GM13976 (cell line): ENCODE data around the gene C21orf91.

Experiments used
- DNase-seq: peaks from one replicate; pipeline ENCODE4 v3.0.0; 2012; ENCODE audit warnings: low spot score
- in situ Hi-C: fragments of 300-500 bp; cut with MboI; formaldehyde crosslinking; loops from one replicate; pipeline ENCODE4 v1.12.0; 2022; ENCODE audit warnings: low sequenced_read_pairs, mixed read lengths, inconsistent platforms; ENCODE audit not compliant: unreplicated experiment
- TF ChIP-seq, protein P1 (sequence below): IDR thresholded peaks from 2 replicates; pipeline ENCODE4 v1.5.1; 2012; ENCODE audit warnings: borderline replicate concordance, mild to moderate bottlenecking; ENCODE audit not compliant: insufficient read depth; ENCODE audit errors: extremely low read depth, missing control alignments, control extremely low read depth

Gene C21orf91

DNA sequence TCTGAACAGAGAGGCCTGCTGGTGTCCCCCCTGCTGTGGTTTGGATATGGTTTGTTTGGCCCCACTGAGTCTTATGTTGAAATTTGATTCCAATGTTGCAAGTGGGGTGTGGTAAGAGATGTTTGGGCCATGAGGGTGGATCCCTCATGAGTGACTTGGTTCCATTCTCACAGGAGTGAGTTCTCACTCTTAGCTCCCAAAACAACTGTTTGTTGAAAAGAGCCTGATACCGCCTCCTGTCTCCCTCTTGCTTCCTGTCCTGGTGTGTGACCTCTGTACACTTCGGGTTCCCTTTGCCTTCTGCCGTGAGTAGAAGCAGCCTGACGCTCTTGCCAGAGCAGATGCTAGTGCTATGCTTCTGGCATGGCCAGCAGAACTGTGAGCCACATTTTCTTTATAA, 60.5 kb downstream of the C21orf91 start:
- TF ChIP-seq, protein P1, sequence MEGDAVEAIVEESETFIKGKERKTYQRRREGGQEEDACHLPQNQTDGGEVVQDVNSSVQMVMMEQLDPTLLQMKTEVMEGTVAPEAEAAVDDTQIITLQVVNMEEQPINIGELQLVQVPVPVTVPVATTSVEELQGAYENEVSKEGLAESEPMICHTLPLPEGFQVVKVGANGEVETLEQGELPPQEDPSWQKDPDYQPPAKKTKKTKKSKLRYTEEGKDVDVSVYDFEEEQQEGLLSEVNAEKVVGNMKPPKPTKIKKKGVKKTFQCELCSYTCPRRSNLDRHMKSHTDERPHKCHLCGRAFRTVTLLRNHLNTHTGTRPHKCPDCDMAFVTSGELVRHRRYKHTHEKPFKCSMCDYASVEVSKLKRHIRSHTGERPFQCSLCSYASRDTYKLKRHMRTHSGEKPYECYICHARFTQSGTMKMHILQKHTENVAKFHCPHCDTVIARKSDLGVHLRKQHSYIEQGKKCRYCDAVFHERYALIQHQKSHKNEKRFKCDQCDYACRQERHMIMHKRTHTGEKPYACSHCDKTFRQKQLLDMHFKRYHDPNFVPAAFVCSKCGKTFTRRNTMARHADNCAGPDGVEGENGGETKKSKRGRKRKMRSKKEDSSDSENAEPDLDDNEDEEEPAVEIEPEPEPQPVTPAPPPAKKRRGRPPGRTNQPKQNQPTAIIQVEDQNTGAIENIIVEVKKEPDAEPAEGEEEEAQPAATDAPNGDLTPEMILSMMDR, result no peak

DNA sequence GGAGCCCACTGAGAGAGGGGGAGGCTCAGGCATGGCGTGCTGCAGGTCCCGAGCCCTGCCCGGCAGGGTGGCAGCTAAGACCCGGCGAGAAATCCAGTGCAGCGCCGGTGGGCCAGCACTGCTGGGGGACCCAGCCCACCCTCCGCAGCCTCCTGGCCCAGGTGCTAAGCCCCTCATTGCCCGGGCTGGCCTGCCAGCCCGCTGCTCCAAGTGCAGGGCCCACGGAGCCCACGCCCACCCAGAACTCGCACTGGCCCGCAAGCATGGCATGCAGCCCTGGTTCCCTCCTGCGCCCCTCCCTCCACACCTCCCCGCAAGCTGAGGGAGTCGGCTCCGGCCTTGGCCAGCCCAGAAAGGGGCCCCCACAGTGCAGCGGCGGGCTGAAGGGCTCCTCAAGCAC, 61.5 kb downstream of the C21orf91 start:
- no peak for DNase-seq
- in situ Hi-C loops, result no loop called here
- TF ChIP-seq, protein P1, result no peak

More for the DNA sequence above, 60.5 kb downstream of the C21orf91 start:
- no peak for DNase-seq
- in situ Hi-C loops, result no loop called here

DNA sequence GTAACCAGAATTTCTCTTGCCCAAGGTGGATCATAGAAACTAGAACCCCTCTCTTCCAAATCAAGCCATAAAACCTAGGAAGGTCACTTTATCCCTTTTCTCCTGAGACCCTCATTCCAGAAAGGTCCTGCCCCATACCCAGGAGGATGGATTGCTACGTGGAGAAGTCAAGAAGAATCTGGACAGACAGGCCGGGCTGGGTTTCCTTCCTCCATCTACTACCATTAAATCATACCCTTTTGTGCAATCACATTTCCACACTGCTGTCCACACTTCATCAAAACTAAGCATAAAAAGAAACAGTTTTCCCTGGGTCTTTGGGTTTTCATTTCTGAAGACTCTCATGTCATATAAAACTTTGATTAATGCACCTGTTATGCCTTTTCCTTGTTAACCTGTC, 65.4 kb downstream of the C21orf91 start:
- TF ChIP-seq, protein P1, result no peak
- DNase-seq, result no peak
- in situ Hi-C loops, result no loop called here

DNA sequence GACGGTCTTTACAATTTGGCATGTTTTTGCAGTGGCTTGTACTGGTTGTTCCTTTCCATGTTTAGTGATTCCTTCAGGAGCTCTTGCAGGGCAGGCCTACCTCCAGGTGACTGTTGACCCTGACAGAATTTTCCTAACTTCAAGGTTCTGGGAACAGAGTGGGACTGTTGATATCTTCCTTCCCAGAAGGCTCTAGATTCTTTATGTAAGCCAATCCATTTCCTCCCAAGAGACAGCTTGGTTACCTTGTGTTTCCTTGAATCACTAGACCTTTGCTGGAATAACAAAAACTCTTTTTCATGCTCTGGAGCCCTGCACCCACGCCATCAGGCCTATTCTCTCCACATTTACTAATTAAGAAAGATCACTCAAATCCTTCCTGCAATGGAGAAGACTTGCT, 67.0 kb downstream of the C21orf91 start:
- in situ Hi-C loops, result no loop called here

DNA sequence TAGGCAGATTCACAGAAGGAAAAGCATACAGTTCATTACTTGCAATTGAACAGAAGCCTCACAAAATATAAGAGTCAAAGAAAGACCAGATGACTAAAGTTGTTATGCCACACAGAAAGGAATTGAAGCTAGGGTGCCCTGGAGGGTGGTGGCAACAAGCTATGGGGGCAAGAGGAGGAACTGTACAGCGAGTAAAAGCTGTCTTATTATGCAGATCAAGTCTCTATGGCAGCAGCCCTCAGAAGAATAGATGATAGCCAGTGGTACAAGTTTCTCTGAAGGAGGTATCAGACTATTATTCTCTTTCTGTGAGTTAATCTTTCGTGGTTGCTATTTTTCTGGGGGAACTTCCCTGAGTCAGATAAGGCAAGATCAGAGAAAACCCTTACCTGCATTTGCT, 72.2 kb downstream of the C21orf91 start:
- TF ChIP-seq, protein P1, result no peak
- in situ Hi-C loops, result no loop called here
- no peak for DNase-seq

More for the DNA sequence above, 67.0 kb downstream of the C21orf91 start:
- no peak for DNase-seq
- TF ChIP-seq, protein P1, result no peak

DNA sequence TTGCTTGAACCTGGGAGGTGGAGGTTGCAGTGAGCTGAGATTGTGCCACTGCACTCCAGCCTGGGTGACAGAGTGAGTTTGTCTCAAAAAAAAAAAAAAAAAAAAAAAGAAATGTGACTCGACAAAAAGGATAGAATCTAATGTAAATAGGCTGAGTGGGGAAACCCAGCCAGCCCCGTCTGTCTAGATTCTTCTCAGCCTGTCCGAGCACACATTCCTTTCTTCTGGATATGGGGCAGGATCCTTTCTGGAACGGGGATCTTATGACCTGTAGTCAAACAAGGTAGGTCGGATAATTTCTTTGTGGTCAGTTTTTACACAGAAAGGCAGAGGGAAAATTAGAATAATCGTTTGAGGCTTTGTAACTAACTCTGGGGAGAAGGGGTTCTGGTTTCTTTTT, 74.1 kb downstream of the C21orf91 start:
- DNase-seq, result no peak
- TF ChIP-seq, protein P1, result no peak
- in situ Hi-C loops, result no loop called here
